ENCODE results near the gene OR6J1.

The OR6J1 gene

DNA sequence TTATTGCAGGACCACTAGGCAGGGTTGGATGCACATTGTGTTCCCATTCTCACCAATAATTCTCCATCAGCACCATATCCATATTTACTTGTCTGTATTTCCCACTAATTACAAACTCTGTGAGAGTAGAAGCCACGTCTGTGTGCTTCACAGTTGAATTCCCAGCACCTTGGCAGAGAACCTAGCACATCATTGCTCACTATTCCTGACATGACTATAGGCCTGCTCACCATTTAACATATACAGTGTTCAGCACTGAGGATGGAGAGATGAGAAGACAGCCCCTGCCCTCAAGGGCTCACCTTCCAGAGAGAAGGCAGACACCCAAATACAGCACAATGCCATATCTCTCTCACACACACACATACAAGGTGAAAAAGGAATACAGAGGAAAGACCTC is 60.2 kb downstream of the OR6J1 start:
- no peak overlapping the region for H3K27ac ChIP-seq
- H2AFZ ChIP-seq: no peak overlapping the region
- TF ChIP-seq, protein P1, sequence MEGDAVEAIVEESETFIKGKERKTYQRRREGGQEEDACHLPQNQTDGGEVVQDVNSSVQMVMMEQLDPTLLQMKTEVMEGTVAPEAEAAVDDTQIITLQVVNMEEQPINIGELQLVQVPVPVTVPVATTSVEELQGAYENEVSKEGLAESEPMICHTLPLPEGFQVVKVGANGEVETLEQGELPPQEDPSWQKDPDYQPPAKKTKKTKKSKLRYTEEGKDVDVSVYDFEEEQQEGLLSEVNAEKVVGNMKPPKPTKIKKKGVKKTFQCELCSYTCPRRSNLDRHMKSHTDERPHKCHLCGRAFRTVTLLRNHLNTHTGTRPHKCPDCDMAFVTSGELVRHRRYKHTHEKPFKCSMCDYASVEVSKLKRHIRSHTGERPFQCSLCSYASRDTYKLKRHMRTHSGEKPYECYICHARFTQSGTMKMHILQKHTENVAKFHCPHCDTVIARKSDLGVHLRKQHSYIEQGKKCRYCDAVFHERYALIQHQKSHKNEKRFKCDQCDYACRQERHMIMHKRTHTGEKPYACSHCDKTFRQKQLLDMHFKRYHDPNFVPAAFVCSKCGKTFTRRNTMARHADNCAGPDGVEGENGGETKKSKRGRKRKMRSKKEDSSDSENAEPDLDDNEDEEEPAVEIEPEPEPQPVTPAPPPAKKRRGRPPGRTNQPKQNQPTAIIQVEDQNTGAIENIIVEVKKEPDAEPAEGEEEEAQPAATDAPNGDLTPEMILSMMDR (IDR thresholded peaks at IDR 0.05): no peak

More for the DNA sequence above, 60.2 kb downstream of the OR6J1 start:
- no peaks in the 10 kb centered on the region for H3K9me3 ChIP-seq (ENCODE audit: control insufficient read depth, low read length)
- H3K4me1 ChIP-seq: peaks cover 9% of the 10 kb centered on the region
- H3K79me2 ChIP-seq: peaks cover 54% of the 10 kb centered on the region
- no peak overlapping the region for H3K9ac ChIP-seq
- H3K36me3 ChIP-seq (ENCODE audit: control insufficient read depth, insufficient read depth, low read length): no peaks in the 10 kb centered on the region
- no peak overlapping the region for H3K4me2 ChIP-seq (ENCODE audit: low read length)
- H3K27me3 ChIP-seq (ENCODE audit: control insufficient read depth, insufficient read depth, low read length): no peaks in the 10 kb centered on the region
- H3K4me3 ChIP-seq (ENCODE audit: low read depth, low read length): no peak overlapping the region

Measured in parathyroid adenoma (tissue), 2 donors.